Right ventricle myocardium inferior (tissue), 1 donor: ENCODE data around the gene SLC7A6. TPM values are rescaled to one million over a fixed set of nuclear protein-coding genes. Genes with fewer than 3 reads are reported as not detected.

ENCODE experiments used
- ATAC-seq: fragments of 200-7000 bp; cut with Tn5 transposase; one replicate; pipeline ENCODE4 v1.9.1; 2020; ENCODE audit warnings: mild to moderate bottlenecking, moderate library complexity
- DNase-seq: peaks from one replicate; pipeline ENCODE4 v3.0.0; 2021; ENCODE audit errors: missing footprints
- intact Hi-C: fragments of 100-400 bp; cut with DNase I; formaldehyde crosslinking; loops from one replicate; pipeline ENCODE4 v1.11.0; 2022
- long read RNA-seq: library from polyadenylated mRNA; unstranded; transcript quantifications from one replicate; pipeline ENCODE4 v2.0.0, GENCODE V29; 2021
- total RNA-seq: library from RNA; stranded (reverse); fragmentation: NEBNext Ultra II Directional; extraction: Animal tissue kit (Norgen Biotek cat#: 25700); gene quantifications from one replicate; pipeline ENCODE4 v1.2.1, GENCODE V29; 2021
- donor health status: DM: no; HTN: yes; CAD: no; lungs with severe emphysema.

The SLC7A6 gene
- total RNA-seq, result 33.7 TPM
- long read RNA-seq, full-length matches to known transcripts, result 2 of 15 reads
- long read RNA-seq, partial matches to known transcripts, result 8 of 15 reads
- long read RNA-seq, other reads (novel, unspliced or antisense), result 5 of 15 reads

- ATAC-seq (peak; percentile 77), DNase-seq (peak; percentile 92)
- intact Hi-C loops, result loop anchor here (2.0 to 5.0 kb wide), 3 partner anchors 18 to 46 kb away; partner anchors contain the start of genes PRMT7 and SLC7A6OS
Observed at GRCh38 chr16:68264128-68265077, at the start of gene SLC7A6. SLC7A6 (plus strand) TSS chr16:68264526; CDS start chr16:68274727, 10,201 bp downstream.

GRCh38 chr16:68214726-68215125 is 49.6 kb upstream of the SLC7A6 start:
- DNase-seq (no peak), ATAC-seq (peak; percentile 81)
- intact Hi-C loops, result no loop called here

GRCh38 chr16:68215302-68215701 is 49.0 kb upstream of the SLC7A6 start:
- intact Hi-C loops, result no loop called here
- DNase-seq, result no peak
- ATAC-seq, result no peak

- DNase-seq, result no peak
- intact Hi-C loops, result no loop called here
- ATAC-seq, result no peak
Observed at GRCh38 chr16:68216240-68216639, 48.1 kb upstream of the SLC7A6 start.

- ATAC-seq (no peak), DNase-seq (no peak)
- intact Hi-C loops, result no loop called here
Observed at GRCh38 chr16:68217506-68217905, 46.8 kb upstream of the SLC7A6 start.

DNA sequence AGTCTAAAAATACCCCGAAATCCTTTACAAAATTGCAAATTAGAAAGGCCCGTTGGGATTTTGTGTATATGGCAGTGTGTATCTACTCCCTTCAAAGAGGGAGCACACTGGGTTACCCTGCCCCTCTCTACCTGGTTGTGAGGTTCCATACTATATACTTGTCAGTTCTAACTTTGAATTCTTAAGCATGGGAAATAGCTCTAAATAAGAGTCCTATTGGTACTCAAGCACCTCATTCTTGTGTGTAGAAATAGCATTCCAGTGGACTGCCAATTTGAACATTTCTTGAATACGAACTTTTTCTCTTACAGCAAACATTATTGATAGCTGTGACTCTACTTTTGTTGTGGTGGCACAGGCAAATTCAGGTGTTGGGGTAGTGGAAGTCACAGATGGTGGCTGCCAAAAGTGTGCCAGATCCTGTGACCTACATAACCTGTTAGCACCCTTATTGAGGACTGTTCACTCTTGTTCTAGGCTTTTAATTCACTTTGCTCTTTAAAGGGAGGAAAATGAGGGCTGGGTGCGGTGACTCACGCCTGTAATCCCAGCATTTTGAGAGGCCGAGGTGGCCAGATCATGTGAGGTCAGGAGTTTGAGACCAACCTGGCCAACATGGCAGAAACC is 44.5 kb upstream of the SLC7A6 start:
- intact Hi-C loops, result no loop called here
- no peak for DNase-seq
- ATAC-seq, result no peak

GRCh38 chr16:68223072-68223471 is 41.3 kb upstream of the SLC7A6 start:
- DNase-seq (no peak), ATAC-seq (no peak)
- intact Hi-C loops, result no loop called here

GRCh38 chr16:68226116-68226515 is 38.2 kb upstream of the SLC7A6 start:
- no peak for ATAC-seq
- intact Hi-C loops, result no loop called here
- DNase-seq, result no peak

GRCh38 chr16:68227183-68227793 is 37.0 kb upstream of the SLC7A6 start:
- intact Hi-C loops, result no loop called here
- ATAC-seq, result no peak
- no peak for DNase-seq

DNA sequence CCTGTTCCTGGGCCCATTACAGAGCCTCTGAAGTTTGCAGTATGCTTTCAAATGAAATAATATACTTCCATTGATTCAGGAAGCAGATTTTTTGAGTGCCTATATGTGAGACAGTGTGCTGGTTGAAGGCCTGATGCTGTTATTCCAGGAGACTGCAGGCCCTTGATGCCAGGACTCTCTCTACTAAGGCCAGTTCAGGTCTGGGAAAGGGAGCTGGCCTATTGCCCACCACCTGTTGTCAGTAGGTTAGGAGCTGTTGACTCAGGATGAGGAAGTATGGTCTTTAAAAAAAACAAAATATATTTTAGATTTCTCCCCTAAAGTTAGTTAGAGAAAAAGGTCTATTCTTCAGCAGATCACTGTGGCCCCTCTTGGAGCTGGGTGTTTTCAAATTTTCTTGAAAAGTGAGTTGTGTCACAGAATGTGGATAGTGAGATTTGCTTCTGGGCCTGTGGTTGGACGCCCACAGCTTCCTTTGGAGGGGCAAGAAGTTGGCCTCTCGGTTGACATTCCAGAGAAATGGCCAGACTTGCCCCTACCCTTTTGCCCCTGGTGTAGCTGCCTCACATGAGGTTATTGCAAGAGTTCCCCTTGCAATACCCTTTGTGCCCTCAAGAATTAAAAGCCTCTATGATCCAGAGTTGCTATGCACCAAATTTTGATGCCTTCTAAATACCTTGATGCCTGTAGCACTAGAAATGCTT is 36.3 kb upstream of the SLC7A6 start:
- intact Hi-C loops, result loop anchor here (2.0 kb wide), 2 partner anchors 133 to 235 kb away; no protein-coding TSS in a partner anchor
- no peak for ATAC-seq
- DNase-seq, result no peak

DNA sequence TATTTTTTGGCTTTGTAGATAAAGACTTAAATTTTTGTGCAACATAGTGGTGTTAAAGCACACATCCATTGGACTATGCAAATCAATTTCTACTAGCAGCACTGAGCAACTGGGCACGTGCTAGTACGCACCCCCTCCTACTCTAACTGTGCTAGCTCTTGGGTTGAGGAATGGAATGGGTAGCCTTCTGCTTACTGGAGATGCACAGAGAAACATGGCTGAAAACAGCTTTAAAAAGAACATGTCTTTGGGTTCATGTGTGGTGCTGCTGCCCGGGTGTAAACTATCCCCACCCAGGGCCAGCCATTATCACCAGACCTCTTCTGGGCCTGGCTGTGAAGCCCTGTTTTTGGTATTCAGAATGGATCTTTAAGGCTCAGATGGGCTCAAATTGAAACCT is 35.7 kb upstream of the SLC7A6 start:
- ATAC-seq, result no peak
- no peak for DNase-seq
- intact Hi-C loops, result loop anchor here (2.0 kb wide), 2 partner anchors 134 to 236 kb away; no protein-coding TSS in a partner anchor

GRCh38 chr16:68229431-68230175 is 34.7 kb upstream of the SLC7A6 start:
- DNase-seq (no peak), ATAC-seq (peak; percentile 36)
- intact Hi-C loops, result loop anchor here (2.0 kb wide), 2 partner anchors 135 to 237 kb away; no protein-coding TSS in a partner anchor

DNA sequence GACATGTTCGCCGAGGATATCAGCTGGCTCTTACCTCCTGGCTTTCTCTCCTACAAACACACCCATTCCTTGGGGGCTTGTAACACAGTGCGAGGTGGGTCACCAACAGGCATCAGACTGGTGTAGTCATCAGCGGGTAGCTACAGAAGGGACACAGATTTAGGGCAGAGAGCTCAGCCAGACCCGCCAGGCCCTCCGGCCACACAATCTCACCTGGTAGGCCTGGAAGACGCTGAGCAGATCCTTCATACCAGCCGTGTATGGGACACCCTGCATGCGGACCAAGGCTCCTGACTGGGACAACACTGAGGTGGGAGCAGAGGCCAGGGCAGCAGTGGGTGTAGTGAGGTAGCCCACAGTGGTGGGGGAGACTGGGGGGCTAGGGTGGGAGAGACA is 34.2 kb upstream of the SLC7A6 start:
- DNase-seq, result no peak
- intact Hi-C loops, result no loop called here
- no peak for ATAC-seq

DNA sequence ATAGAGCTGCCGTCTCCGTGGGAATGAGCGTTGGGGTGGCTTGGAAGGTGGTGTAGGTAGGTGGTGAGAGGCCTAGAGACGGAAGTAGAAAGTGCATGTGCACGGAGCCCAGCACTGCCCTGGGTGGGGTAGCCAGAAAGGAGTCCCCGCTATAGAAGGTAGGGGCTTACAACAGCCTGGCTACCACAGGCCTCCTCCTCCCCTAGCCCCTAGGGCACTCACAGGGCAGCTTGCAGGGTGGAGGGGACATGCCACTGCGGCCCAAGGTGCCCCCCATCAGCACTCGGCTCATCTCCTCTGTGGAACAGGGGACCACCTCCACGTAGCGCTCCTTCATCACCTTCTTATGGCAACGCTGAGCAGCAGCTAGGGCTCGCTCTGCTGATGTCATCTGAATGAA is 33.4 kb upstream of the SLC7A6 start:
- DNase-seq (no peak), ATAC-seq (no peak)
- intact Hi-C loops, result no loop called here

- DNase-seq, result no peak
- ATAC-seq, result no peak
- intact Hi-C loops, result no loop called here
Observed at GRCh38 chr16:68231384-68232136, 32.8 kb upstream of the SLC7A6 start.

DNA sequence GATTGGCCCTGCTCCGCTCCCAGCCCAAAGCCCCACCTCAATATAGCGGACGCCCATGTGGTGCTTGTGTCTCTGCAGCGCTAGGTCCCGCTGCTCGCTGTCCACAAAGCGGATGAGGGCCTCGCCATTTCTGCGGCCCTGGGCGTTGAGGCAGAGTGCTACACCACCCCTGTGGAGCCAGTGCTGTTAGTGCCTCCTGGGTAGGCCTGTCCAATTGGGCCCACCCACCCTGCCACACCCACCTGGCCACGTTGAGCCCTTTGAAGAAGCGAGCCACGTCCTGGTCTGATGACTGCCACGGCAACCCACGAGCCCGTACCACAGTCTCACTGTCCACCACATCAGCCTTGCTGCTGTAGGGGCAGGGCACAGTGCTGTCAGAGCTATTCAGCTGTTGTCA is 32.0 kb upstream of the SLC7A6 start:
- intact Hi-C loops, result no loop called here
- ATAC-seq (no peak), DNase-seq (no peak)

DNA sequence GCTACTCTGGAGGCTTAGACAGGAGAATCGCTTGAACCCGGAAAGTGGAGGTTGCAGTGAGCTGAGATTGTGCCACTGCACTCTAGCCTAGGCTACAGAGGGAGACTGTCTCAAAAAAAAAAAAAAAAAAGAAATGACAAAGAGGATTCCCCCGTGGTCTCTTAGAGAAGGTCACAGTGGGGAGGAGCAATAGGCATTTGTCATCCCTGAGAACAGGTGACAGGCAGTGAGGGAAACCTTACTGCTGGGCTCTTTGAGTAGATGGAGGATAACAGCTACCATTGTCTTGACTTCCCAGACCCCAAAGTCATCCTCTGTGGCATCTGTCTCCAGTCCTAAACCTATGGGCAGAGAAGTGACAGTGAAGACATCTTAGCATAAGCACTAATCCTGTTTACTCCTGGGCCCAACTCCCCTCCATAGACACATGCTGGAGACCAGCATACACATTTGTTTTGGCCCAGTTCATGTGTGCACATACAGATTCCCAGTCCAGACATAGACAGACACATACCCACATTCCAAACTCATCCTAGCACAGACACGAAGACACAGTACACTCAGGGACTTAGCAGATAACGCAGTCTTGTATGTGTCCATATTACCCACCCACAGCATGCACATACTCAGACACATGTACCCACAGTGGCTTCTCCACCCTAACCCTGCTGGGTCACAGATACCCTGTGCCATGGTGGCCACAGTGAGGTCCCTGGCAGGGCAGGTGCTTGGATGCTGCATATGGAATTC is 31.1 kb upstream of the SLC7A6 start:
- intact Hi-C loops, result no loop called here
- ATAC-seq (no peak), DNase-seq (no peak)
